GM13976 (cell line): Measurements from ENCODE around the gene COPZ1.
A peak's percentile ranks its signal among the peaks of the same experiment; 100 is the strongest.

Experiments
- DNase-seq: peaks from one replicate; pipeline ENCODE4 v3.0.0; 2012; ENCODE audit warnings: low spot score
- CTCF ChIP-seq: IDR thresholded peaks from 2 replicates; pipeline ENCODE4 v1.5.1; 2012; ENCODE audit warnings: borderline replicate concordance, mild to moderate bottlenecking; ENCODE audit not compliant: insufficient read depth; ENCODE audit errors: extremely low read depth, missing control alignments, control extremely low read depth
- in situ Hi-C: fragments of 300-500 bp; cut with MboI; formaldehyde crosslinking; loops from one replicate; pipeline ENCODE4 v1.12.0; 2022; ENCODE audit warnings: low sequenced_read_pairs, mixed read lengths, inconsistent platforms; ENCODE audit not compliant: unreplicated experiment

The COPZ1 gene

GRCh38 chr12:54394281-54394719 is 69.4 kb downstream of the COPZ1 start:
- no peak for DNase-seq
- in situ Hi-C loops: no loop called here
- TF ChIP-seq CTCF: peak; percentile 68

- no peak for DNase-seq
- in situ Hi-C loops: loop anchor here (5.0 kb wide), 1 partner anchor 47 kb away; no protein-coding TSS in a partner anchor
- no peak for TF ChIP-seq CTCF
Measured at GRCh38 chr12:54394986-54395385, 70.1 kb downstream of the COPZ1 start.

GRCh38 chr12:54395545-54395944 is 70.6 kb downstream of the COPZ1 start:
- no peak for TF ChIP-seq CTCF
- in situ Hi-C loops: loop anchor here (5.0 kb wide), 1 partner anchor 47 kb away; no protein-coding TSS in a partner anchor
- DNase-seq: no peak

- DNase-seq: no peak
- TF ChIP-seq CTCF: no peak
- in situ Hi-C loops: loop anchor here (5.0 kb wide), 1 partner anchor 45 kb away; no protein-coding TSS in a partner anchor
Measured at GRCh38 chr12:54397157-54397556, 72.2 kb downstream of the COPZ1 start.

- in situ Hi-C loops: loop anchor here (5.0 kb wide), 1 partner anchor 44 kb away; no protein-coding TSS in a partner anchor
- TF ChIP-seq CTCF: no peak
- DNase-seq: no peak
Measured at GRCh38 chr12:54398218-54398617, 73.3 kb downstream of the COPZ1 start.

GRCh38 chr12:54398995-54399793 is 74.3 kb downstream of the COPZ1 start:
- in situ Hi-C loops: loop anchor here (5.0 kb wide), 1 partner anchor 43 kb away; no protein-coding TSS in a partner anchor
- peak; percentile 86 for DNase-seq
- peak; percentile 100 for TF ChIP-seq CTCF

- no peak for TF ChIP-seq CTCF
- in situ Hi-C loops: no loop called here
- no peak for DNase-seq
Measured at GRCh38 chr12:54401119-54401518, 76.2 kb downstream of the COPZ1 start.
